SJCRH30 (cell line): ENCODE results near the gene LDAH. TPM values are rescaled to one million over a fixed set of nuclear protein-coding genes. Genes with fewer than 3 reads are reported as not detected.

ENCODE experiments used
- DNase-seq, 2 experiments: peaks; one replicate each; pipeline ENCODE4 v3.0.0-alpha.2; 2015 to 2020
- H3K27ac ChIP-seq: fragments of 250-450 bp; sonication (Bioruptor Pico); 2 replicates; pipeline ENCODE4 v1.5.1; 2020; ENCODE audit warnings: mild to moderate bottlenecking, moderate library complexity
- H3K27me3 ChIP-seq: fragments of 250-450 bp; sonication (Bioruptor Pico); 2 replicates; pipeline ENCODE4 v1.5.1; 2020; ENCODE audit warnings: mild to moderate bottlenecking, moderate library complexity
- H3K36me3 ChIP-seq: fragments of 250-450 bp; sonication (Bioruptor Pico); 2 replicates; pipeline ENCODE4 v1.5.1; 2020; ENCODE audit warnings: mild to moderate bottlenecking, moderate library complexity
- H3K4me1 ChIP-seq: fragments of 250-450 bp; sonication (Bioruptor Pico); 2 replicates; pipeline ENCODE4 v1.5.1; 2020; ENCODE audit warnings: mild to moderate bottlenecking, moderate library complexity
- H3K4me3 ChIP-seq: fragments of 250-450 bp; sonication (Bioruptor Pico); 2 replicates; pipeline ENCODE4 v1.5.1; 2020; ENCODE audit warnings: mild to moderate bottlenecking, moderate library complexity
- H3K9me3 ChIP-seq: fragments of 250-450 bp; sonication (Bioruptor Pico); replicated peaks from 2 replicates; pipeline ENCODE4 v1.5.1; 2020; ENCODE audit warnings: mild to moderate bottlenecking, moderate library complexity
- total RNA-seq: library from RNA; depleted of rRNA; stranded (reverse); fragments of >200 nt; shearing (Covaris generic); gene quantifications from 2 replicates; pipeline ENCODE4 v1.2.3, GENCODE V29; 2014

Gene LDAH
- total RNA-seq, 1 experiment from 2014 or later: 27.6 TPM

DNA sequence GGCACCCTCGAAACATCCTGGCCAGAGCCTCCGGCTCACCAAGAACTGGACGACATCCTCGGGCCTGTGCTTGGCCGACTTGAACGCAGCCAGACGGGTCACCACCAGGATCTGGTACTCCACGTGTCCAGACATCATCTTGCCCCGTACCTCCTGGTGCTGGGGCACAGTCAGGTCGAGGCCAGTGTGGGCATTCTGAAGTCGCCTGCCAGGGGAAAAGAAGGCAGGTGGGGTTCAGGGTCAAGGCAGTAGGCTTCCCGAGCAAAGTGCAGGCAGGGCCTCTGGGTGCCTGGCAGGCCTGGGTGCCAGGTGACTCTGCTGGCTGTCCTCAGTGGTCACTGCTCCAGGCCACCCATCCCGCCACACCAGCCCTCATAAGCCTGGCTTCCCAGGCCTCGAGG is 177.6 kb downstream of the LDAH start:
- H3K4me3 ChIP-seq: no peak overlapping the region
- H3K4me1 ChIP-seq: peaks cover 30% of the 10 kb centered on the region
- no peaks in the 10 kb centered on the region for H3K36me3 ChIP-seq
- H3K9me3 ChIP-seq: no peaks in the 10 kb centered on the region
- H3K27me3 ChIP-seq: no peaks in the 10 kb centered on the region
- no peak overlapping the region for H3K27ac ChIP-seq
- DNase-seq: no peak

DNA sequence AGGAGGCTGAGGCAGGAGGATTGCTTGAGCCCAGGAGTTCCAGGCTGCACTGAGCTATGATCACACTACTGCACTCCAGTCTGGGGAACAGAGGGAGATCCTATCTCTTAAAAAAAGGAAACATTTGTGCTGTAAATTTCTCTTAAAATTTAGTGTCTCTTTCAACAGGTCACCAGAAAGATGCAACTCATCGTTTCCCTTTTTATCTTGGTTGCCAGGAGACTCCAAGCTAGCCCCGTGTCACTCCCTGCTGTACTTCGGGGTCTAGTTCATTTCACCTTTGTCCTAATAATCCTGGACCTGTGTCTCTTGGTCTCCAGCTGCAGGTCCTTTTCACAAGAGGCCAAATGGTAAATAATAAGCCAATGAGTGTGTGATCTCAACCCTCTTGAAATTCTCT is 179.1 kb downstream of the LDAH start:
- Histone ChIP-seq H3K9me3 (no peaks in the 10 kb centered on the region), H3K4me3 (no peak overlapping the region), H3K27me3 (no peaks in the 10 kb centered on the region), H3K4me1 (peaks cover 18% of the 10 kb centered on the region), H3K27ac (no peak overlapping the region), H3K36me3 (no peaks in the 10 kb centered on the region)
- no peak for DNase-seq

GRCh38 chr2:20643060-20643459 is 179.8 kb downstream of the LDAH start:
- peaks cover 10% of the 10 kb centered on the region for H3K4me1 ChIP-seq
- H3K27ac ChIP-seq: no peak overlapping the region
- no peak for DNase-seq
- no peak overlapping the region for H3K4me3 ChIP-seq
- no peaks in the 10 kb centered on the region for H3K9me3 ChIP-seq
- no peaks in the 10 kb centered on the region for H3K27me3 ChIP-seq
- H3K36me3 ChIP-seq: no peaks in the 10 kb centered on the region

- peak; percentile 84 to 91 for DNase-seq
- no peak overlapping the region for H3K27ac ChIP-seq
- no peaks in the 10 kb centered on the region for H3K36me3 ChIP-seq
- H3K27me3 ChIP-seq: no peaks in the 10 kb centered on the region
- no peak overlapping the region for H3K4me3 ChIP-seq
- H3K4me1 ChIP-seq: peaks cover 6% of the 10 kb centered on the region
- H3K9me3 ChIP-seq: no peaks in the 10 kb centered on the region
Measured at GRCh38 chr2:20642055-20642971, 180.6 kb downstream of the LDAH start.

GRCh38 chr2:20641123-20641985 is 181.5 kb downstream of the LDAH start:
- H3K27ac ChIP-seq: no peak overlapping the region
- no peaks in the 10 kb centered on the region for H3K4me1 ChIP-seq
- no peaks in the 10 kb centered on the region for H3K36me3 ChIP-seq
- no peak overlapping the region for H3K4me3 ChIP-seq
- H3K27me3 ChIP-seq: no peaks in the 10 kb centered on the region
- no peak for DNase-seq
- no peaks in the 10 kb centered on the region for H3K9me3 ChIP-seq

GRCh38 chr2:20640411-20641122 is 182.3 kb downstream of the LDAH start:
- H3K4me1 ChIP-seq: peaks cover under 1% of the 10 kb centered on the region; the same call in 1 of the 2 replicates
- no peak overlapping the region for H3K27ac ChIP-seq
- no peak for DNase-seq
- no peaks in the 10 kb centered on the region for H3K27me3 ChIP-seq
- no peaks in the 10 kb centered on the region for H3K9me3 ChIP-seq
- no peak overlapping the region for H3K4me3 ChIP-seq
- H3K36me3 ChIP-seq: no peaks in the 10 kb centered on the region

- no peak for DNase-seq
Measured at GRCh38 chr2:20638646-20639430, 184.1 kb downstream of the LDAH start.

GRCh38 chr2:20638014-20638413 is 184.9 kb downstream of the LDAH start:
- Histone ChIP-seq H3K4me3 (no peak overlapping the region), H3K9me3 (no peaks in the 10 kb centered on the region), H3K4me1 (peaks cover 25% of the 10 kb centered on the region), H3K36me3 (no peaks in the 10 kb centered on the region), H3K27me3 (no peaks in the 10 kb centered on the region), H3K27ac (no peak overlapping the region)
- no peak for DNase-seq

More at GRCh38 chr2:20638646-20639430, 184.1 kb downstream of the LDAH start:
- no peaks in the 10 kb centered on the region for H3K9me3 ChIP-seq
- peaks cover 18% of the 10 kb centered on the region for H3K4me1 ChIP-seq
- no peak overlapping the region for H3K4me3 ChIP-seq
- no peak overlapping the region for H3K27ac ChIP-seq
- no peaks in the 10 kb centered on the region for H3K36me3 ChIP-seq
- H3K27me3 ChIP-seq: no peaks in the 10 kb centered on the region

GRCh38 chr2:20637147-20637546 is 185.8 kb downstream of the LDAH start:
- H3K27ac ChIP-seq: no peak overlapping the region
- H3K9me3 ChIP-seq: no peaks in the 10 kb centered on the region
- no peaks in the 10 kb centered on the region for H3K36me3 ChIP-seq
- H3K4me3 ChIP-seq: no peak overlapping the region
- H3K27me3 ChIP-seq: no peaks in the 10 kb centered on the region
- H3K4me1 ChIP-seq: peaks cover 25% of the 10 kb centered on the region
- peak in 1 of 2 experiments; percentile 11 for DNase-seq

DNA sequence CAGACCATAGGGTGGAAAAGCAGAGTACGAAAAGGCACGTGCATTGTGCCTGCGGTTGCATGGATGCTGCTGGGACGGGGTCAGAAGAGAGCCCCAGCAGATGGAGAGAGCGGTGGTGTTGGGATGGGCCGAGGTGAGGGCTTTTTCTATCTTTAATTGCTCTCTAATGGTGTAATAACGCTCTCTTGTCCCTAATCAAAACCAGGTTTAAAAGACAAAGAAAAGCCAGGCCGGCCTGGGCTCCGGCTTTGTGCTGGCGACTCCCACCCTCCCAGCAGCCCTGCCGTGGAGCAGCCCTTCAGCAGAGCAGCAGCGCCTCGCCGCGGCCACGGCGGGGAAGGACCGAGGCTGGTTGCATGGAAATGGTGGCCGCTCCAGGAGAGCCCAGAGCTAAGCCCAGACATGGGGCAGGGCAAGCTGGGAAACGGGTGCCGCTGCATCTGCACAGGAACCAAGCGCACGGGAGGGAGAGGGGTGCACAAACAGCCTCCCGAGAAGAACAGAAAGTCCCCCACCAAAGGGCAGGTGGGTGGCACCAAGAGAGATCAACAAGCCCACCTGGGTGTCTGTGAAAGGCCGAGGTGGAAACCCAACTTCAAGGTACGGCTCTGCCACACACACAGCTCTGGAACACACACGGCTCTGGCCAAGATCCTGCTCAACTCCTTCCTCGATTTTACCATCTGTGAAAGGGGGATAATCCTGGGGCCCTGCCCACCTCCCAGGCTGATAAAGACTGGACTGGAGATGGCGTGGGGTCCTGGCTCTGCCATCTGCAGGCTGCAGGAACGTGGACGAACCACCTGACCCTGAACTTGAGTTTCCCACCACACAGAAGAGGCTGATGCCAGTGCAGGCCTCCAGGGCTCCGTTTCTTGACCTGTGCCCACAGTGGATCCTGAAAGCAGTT is 187.0 kb downstream of the LDAH start:
- Histone ChIP-seq H3K9me3 (no peaks in the 10 kb centered on the region), H3K27me3 (no peaks in the 10 kb centered on the region), H3K27ac (peak overlapping the region; percentile 43), H3K36me3 (no peaks in the 10 kb centered on the region), H3K4me1 (peaks cover 25% of the 10 kb centered on the region), H3K4me3 (peak overlapping the region; percentile 27)
- DNase-seq: peak; percentile 89 to 93

- Histone ChIP-seq H3K4me3 (no peak overlapping the region), H3K36me3 (no peaks in the 10 kb centered on the region), H3K4me1 (peaks cover 26% of the 10 kb centered on the region), H3K27me3 (no peaks in the 10 kb centered on the region), H3K27ac (peak overlapping the region; percentile 43; the same call in 1 of the 2 replicates), H3K9me3 (no peaks in the 10 kb centered on the region)
- peak; percentile 52 to 65 for DNase-seq
Measured at GRCh38 chr2:20635113-20635510, 187.8 kb downstream of the LDAH start.

GRCh38 chr2:20634507-20635112 is 188.3 kb downstream of the LDAH start:
- Histone ChIP-seq H3K4me3 (no peak overlapping the region), H3K27ac (peak overlapping the region; percentile 59), H3K27me3 (no peaks in the 10 kb centered on the region), H3K9me3 (no peaks in the 10 kb centered on the region), H3K36me3 (no peaks in the 10 kb centered on the region), H3K4me1 (peaks cover 31% of the 10 kb centered on the region)
- peak; percentile 58 to 73 for DNase-seq
